AG09309 (cell line): ENCODE measurements around the gene AATF.

Experiments
- DNase-seq: peaks from one replicate; pipeline ENCODE4 v3.0.0-alpha.2; 2010; ENCODE audit warnings: low read depth
- H3K4me3 ChIP-seq: 2 replicates; pipeline ENCODE4 v1.5.1; 2011; ENCODE audit warnings: mild to moderate bottlenecking, low read depth, low read length, moderate library complexity; ENCODE audit not compliant: control insufficient read depth
- TF ChIP-seq, protein P1 (sequence below): IDR thresholded peaks from 2 replicates; pipeline ENCODE4 v1.5.1; 2011; ENCODE audit warnings: mild to moderate bottlenecking, low read depth, low read length, inconsistent platforms; ENCODE audit not compliant: insufficient read depth, control insufficient read depth; ENCODE audit errors: missing control alignments

The AATF gene

DNA sequence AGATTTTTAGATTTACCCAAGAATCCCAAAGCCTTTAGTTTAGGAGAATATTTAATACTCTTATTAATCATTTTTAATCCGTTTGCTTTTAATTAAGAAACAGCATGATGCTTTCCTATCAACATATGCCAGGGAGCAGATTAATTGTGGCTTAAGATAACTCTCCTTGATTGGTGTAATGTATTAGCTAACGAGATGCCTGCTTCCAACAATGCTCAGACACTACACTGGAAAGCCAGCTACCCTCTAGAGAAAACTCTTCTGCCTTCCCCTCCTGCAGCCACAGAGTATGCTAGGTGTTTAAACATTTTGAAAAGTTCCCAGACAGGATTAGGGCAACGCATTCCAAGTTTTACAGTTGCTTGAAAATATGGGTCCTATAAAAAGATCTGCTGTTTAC is 142.2 kb downstream of the AATF start:
- no peak for DNase-seq
- TF ChIP-seq, protein P1, sequence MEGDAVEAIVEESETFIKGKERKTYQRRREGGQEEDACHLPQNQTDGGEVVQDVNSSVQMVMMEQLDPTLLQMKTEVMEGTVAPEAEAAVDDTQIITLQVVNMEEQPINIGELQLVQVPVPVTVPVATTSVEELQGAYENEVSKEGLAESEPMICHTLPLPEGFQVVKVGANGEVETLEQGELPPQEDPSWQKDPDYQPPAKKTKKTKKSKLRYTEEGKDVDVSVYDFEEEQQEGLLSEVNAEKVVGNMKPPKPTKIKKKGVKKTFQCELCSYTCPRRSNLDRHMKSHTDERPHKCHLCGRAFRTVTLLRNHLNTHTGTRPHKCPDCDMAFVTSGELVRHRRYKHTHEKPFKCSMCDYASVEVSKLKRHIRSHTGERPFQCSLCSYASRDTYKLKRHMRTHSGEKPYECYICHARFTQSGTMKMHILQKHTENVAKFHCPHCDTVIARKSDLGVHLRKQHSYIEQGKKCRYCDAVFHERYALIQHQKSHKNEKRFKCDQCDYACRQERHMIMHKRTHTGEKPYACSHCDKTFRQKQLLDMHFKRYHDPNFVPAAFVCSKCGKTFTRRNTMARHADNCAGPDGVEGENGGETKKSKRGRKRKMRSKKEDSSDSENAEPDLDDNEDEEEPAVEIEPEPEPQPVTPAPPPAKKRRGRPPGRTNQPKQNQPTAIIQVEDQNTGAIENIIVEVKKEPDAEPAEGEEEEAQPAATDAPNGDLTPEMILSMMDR, result no peak
- H3K4me3 ChIP-seq, result no peak overlapping the region

DNA sequence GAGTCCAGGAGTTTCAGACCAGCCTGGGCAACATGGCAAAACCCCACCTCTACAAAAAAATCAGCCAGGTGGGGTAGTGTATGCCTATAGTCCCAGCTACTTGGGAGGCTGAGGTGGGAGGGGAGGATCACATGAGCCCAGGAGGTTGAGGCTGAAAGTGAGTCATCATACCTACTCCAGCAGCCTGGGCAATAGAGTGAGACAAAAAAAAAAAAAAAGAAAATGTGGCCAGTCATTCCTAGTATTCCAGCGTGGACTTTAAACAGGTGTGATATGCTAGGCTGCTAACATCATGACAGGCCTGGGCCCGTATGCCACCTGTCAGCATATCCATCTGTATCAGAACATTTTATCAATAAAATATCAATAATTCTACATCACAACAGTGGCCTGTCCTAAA is 143.3 kb downstream of the AATF start:
- TF ChIP-seq, protein P1, result no peak
- no peak for DNase-seq
- no peak overlapping the region for H3K4me3 ChIP-seq

DNA sequence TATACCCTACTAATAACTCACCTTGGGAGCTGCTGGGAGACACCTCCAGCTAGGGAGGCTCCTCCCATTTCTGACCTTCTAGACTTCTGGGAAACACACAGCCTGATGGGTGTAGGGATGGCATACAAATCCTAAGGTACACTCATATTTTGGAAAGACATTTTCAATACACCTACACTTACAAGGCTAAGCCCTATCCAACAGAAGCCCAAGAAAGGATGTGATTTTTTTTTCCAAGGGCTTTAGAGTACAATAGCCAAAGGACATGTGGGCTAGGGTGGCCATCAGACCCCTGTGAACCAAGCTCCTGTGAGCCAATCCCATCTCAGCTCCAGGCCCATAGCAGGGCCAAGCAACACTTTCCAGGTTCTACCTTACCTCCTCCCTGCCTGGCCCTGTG is 143.9 kb downstream of the AATF start:
- no peak for DNase-seq
- TF ChIP-seq, protein P1, result no peak
- no peak overlapping the region for H3K4me3 ChIP-seq

DNA sequence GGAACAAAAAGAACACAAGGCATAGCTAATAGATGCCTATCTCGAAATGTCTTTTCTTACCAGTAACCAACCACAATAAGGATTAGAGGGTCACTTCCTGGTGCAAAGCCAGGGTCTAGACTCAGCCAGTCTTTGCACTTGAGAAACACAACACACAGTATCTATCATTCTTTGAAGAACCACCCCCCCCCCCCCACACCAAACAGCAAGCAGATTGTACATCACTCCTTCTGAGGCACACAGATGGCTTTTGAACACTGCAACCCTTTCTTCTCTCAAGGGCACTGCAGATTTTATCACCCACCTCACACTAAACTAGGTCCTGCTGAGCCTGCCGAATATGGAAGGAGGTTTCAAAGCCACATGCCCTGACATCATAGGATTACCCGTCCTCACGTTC is 145.6 kb downstream of the AATF start:
- TF ChIP-seq, protein P1, result no peak
- no peak for DNase-seq
- no peak overlapping the region for H3K4me3 ChIP-seq

DNA sequence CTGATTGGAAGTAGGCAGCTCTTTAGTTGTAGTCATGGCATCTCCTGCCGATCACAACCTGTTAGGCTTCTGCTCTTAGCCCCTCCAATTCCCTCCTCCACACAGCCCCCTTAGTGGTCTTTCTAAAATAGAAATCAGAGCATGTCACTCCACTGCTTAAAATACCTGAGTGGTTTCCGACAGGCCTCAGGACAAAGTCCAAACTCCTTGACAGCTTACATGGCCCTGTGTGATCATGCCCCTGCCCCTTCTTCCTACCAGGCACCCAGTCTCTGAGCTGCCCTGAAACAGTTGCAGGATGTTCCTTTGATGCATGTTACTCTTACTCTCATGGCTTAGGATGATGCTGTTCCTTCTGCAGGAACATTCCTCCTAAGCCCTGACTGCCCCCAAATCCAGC is 147.3 kb downstream of the AATF start:
- no peak for DNase-seq
- H3K4me3 ChIP-seq, result no peak overlapping the region
- TF ChIP-seq, protein P1, result no peak

DNA sequence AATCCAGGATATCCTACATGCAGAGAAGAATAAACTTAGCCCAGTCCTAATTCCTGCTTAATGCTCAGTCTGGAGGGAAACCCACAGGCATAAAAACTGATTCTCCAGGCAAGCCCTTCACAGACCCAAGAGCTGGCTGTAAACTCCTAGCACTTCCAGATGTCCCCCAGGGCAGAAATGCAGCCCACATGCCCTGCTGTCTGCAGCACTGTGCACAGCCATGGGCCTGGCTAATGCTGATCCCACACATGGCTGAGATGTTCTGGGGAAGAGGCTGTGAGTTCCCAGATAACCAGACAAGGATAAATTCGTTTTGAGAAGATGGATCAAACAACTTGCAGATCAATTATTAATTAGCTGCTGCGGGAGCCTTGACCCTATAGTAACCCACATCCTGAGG is 148.4 kb downstream of the AATF start:
- DNase-seq, result no peak
- H3K4me3 ChIP-seq, result no peak overlapping the region
- TF ChIP-seq, protein P1, result no peak

- no peak for DNase-seq
- TF ChIP-seq, protein P1, result no peak
- H3K4me3 ChIP-seq, result no peak overlapping the region
Observed at GRCh38 chr17:37098152-37098551, 149.4 kb downstream of the AATF start.
